H9 (cell line): ENCODE results near the gene MAEA. TPM values are rescaled to one million over a fixed set of nuclear protein-coding genes. Genes with fewer than 3 reads are reported as not detected.
A peak's percentile ranks its signal among the peaks of the same experiment; 100 is the strongest.

ENCODE experiments used
- DNase-seq: peaks from one replicate; pipeline ENCODE4 v3.0.0-alpha.2; 2017
- H2AFZ ChIP-seq: one replicate; pipeline ENCODE4 v1.6.1; 2013; ENCODE audit warnings: mild to moderate bottlenecking, low read length, control low read depth, moderate library complexity
- H2AK5ac ChIP-seq: 2 replicates; pipeline ENCODE4 v1.6.1; 2013; ENCODE audit warnings: low read length, control low read depth, mixed read lengths; ENCODE audit not compliant: insufficient read length
- H2BK120ac ChIP-seq: one replicate; pipeline ENCODE4 v1.6.1; 2013; ENCODE audit warnings: low read depth, mild to moderate bottlenecking, low read length, control low read depth, inconsistent platforms; ENCODE audit not compliant: poor library complexity, severe bottlenecking
- H2BK12ac ChIP-seq: 2 replicates; pipeline ENCODE4 v1.6.1; 2013; ENCODE audit warnings: low read length, control low read depth, mixed read lengths, low read depth; ENCODE audit not compliant: insufficient read length
- H2BK15ac ChIP-seq: 2 replicates; pipeline ENCODE4 v1.6.1; 2013; ENCODE audit warnings: low read depth, low read length, control low read depth
- H2BK20ac ChIP-seq: one replicate; pipeline ENCODE4 v1.6.1; 2013; ENCODE audit warnings: low read depth, mild to moderate bottlenecking, low read length, control low read depth, inconsistent platforms; ENCODE audit not compliant: poor library complexity, severe bottlenecking
- H2BK5ac ChIP-seq: 2 replicates; pipeline ENCODE4 v1.6.1; 2013; ENCODE audit warnings: low read length, control low read depth, mixed read lengths; ENCODE audit not compliant: insufficient read length
- H3K14ac ChIP-seq: 2 replicates; pipeline ENCODE4 v1.6.1; 2013; ENCODE audit warnings: low read length, control low read depth; ENCODE audit not compliant: insufficient read depth
- H3K18ac ChIP-seq: 2 replicates; pipeline ENCODE4 v1.6.1; 2013; ENCODE audit warnings: low read depth, mild to moderate bottlenecking, mixed read lengths, low read length, control low read depth; ENCODE audit not compliant: insufficient read length
- H3K23ac ChIP-seq: 2 replicates; pipeline ENCODE4 v1.6.1; 2013; ENCODE audit warnings: low read length, control low read depth, mixed read lengths, low read depth; ENCODE audit not compliant: insufficient read length
- H3K23me2 ChIP-seq: 2 replicates; pipeline ENCODE4 v1.6.1; 2013; ENCODE audit warnings: low read depth, mild to moderate bottlenecking, mixed read lengths, low read length, control low read depth; ENCODE audit not compliant: insufficient read length, poor library complexity, severe bottlenecking
- H3K27ac ChIP-seq: 2 replicates; pipeline ENCODE4 v1.5.1; 2013; ENCODE audit warnings: low read length, control low read depth, mixed read lengths, low read depth; ENCODE audit not compliant: insufficient read length
- H3K27me3 ChIP-seq: 2 replicates; pipeline ENCODE4 v1.6.1; 2013; ENCODE audit warnings: low read length, control low read depth, inconsistent platforms; ENCODE audit not compliant: insufficient read depth
- H3K4ac ChIP-seq: 2 replicates; pipeline ENCODE4 v1.6.1; 2013; ENCODE audit warnings: low read depth, mild to moderate bottlenecking, control low read depth, inconsistent platforms, low read length, moderate library complexity
- H3K4me1 ChIP-seq: 2 replicates; pipeline ENCODE4 v1.6.1; 2013; ENCODE audit warnings: low read length, control low read depth, inconsistent platforms; ENCODE audit not compliant: insufficient read depth
- H3K4me2 ChIP-seq: 2 replicates; pipeline ENCODE4 v1.6.1; 2013; ENCODE audit warnings: low read length, control low read depth, mixed read lengths; ENCODE audit not compliant: insufficient read length, insufficient read depth
- H3K56ac ChIP-seq: 2 replicates; pipeline ENCODE4 v1.6.1; 2013; ENCODE audit warnings: low read depth, mild to moderate bottlenecking, mixed read lengths, low read length, control low read depth; ENCODE audit not compliant: insufficient read length
- H3K79me1 ChIP-seq: 2 replicates; pipeline ENCODE4 v1.6.1; 2013; ENCODE audit warnings: low read depth, mild to moderate bottlenecking, moderate library complexity, low read length, control low read depth, inconsistent platforms; ENCODE audit not compliant: insufficient read depth, poor library complexity, severe bottlenecking
- H3K79me2 ChIP-seq: 2 replicates; pipeline ENCODE4 v1.6.1; 2013; ENCODE audit warnings: low read length, control low read depth, inconsistent platforms; ENCODE audit not compliant: insufficient read depth
- H3K9ac ChIP-seq: 2 replicates; pipeline ENCODE4 v1.6.1; 2013; ENCODE audit warnings: low read length, control low read depth, mixed read lengths; ENCODE audit not compliant: insufficient read length; ENCODE audit errors: extremely low read depth
- H3K9me3 ChIP-seq: one replicate; pipeline ENCODE4 v1.6.1; 2013; ENCODE audit warnings: low read depth, low read length, inconsistent platforms; ENCODE audit not compliant: control insufficient read depth
- H3T11ph ChIP-seq: one replicate; pipeline ENCODE4 v1.6.1; 2013; ENCODE audit warnings: mild to moderate bottlenecking, low read length, control low read depth, inconsistent platforms
- H4K20me1 ChIP-seq: one replicate; pipeline ENCODE4 v1.6.1; 2013; ENCODE audit not compliant: control insufficient read depth, insufficient read length, insufficient read depth
- H4K5ac ChIP-seq: 2 replicates; pipeline ENCODE4 v1.6.1; 2013; ENCODE audit warnings: low read depth, mild to moderate bottlenecking, mixed read lengths, low read length, control low read depth; ENCODE audit not compliant: insufficient read length
- H4K8ac ChIP-seq: replicated peaks from 2 replicates; pipeline ENCODE4 v1.6.1; 2013; ENCODE audit warnings: low read length, control low read depth, mixed read lengths, low read depth; ENCODE audit not compliant: insufficient read length
- H4K91ac ChIP-seq: 2 replicates; pipeline ENCODE4 v1.6.1; 2013; ENCODE audit warnings: low read depth, mild to moderate bottlenecking, moderate library complexity, mixed read lengths, low read length, control low read depth; ENCODE audit not compliant: insufficient read length
- H3K27ac Mint-ChIP-seq, 3 experiments: 2 replicates in 2 of 3; 3 replicates in 1 of 3; pipeline ENCODE4 v1.8.0; 2020 to 2021; ENCODE audit warnings: mixed read lengths in 3 of 3, mild to moderate bottlenecking in 1 of 3, moderate library complexity in 1 of 3
- H3K27me3 Mint-ChIP-seq: 2 replicates; pipeline ENCODE4 v1.8.0; 2021; ENCODE audit warnings: low read depth, mild to moderate bottlenecking, moderate library complexity, mixed read lengths
- H3K36me3 Mint-ChIP-seq, 3 experiments: 2 replicates in 2 of 3; 3 replicates in 1 of 3; pipeline ENCODE4 v1.8.0; 2020 to 2021; ENCODE audit warnings: low read depth in 3 of 3, mixed read lengths in 3 of 3; ENCODE audit not compliant: insufficient read depth in 1 of 3
- H3K4me1 Mint-ChIP-seq, 2 experiments: 2 replicates each; pipeline ENCODE4 v1.8.0; 2020; ENCODE audit warnings: mixed read lengths in 2 of 2
- H3K4me3 Mint-ChIP-seq, 2 experiments: 2 replicates in 1 of 2; 3 replicates in 1 of 2; pipeline ENCODE4 v1.8.0; 2020 to 2021; ENCODE audit warnings: mild to moderate bottlenecking in 2 of 2, mixed read lengths in 2 of 2, moderate library complexity in 1 of 2
- H3K9me3 Mint-ChIP-seq, 2 experiments: 2 replicates in 1 of 2; 3 replicates in 1 of 2; pipeline ENCODE4 v1.8.0; 2020; ENCODE audit warnings: mild to moderate bottlenecking in 2 of 2, mixed read lengths in 2 of 2, moderate library complexity in 1 of 2
- WGBS: extraction: QIAGEN DNeasy Blood & Tissue Kit; methylation state at CpG from one replicate; pipeline ENCODE4 v1.1.7; 2013; ENCODE audit warnings: missing lambda C conversion rate, low lambda C conversion rate, mixed read lengths; ENCODE audit not compliant: insufficient read length; ENCODE audit errors: extremely low coverage; 5-methylcytosine and 5-hydroxymethylcytosine counted together
- total RNA-seq: library from RNA; stranded (reverse); gene quantifications from 2 replicates; pipeline ENCODE4 v1.2.1, GENCODE V29; 2021
- TF ChIP-seq, protein P1 (sequence below): fragments of 200-600 bp; sonication (generic); conservative IDR thresholded peaks from 3 replicates; pipeline ENCODE4 v1.8.0; 2021; ENCODE audit warnings: antibody characterized with exemption, mild to moderate bottlenecking

MAEA gene
- total RNA-seq, 1 experiment from 2014 or later: 85.6 TPM

DNA sequence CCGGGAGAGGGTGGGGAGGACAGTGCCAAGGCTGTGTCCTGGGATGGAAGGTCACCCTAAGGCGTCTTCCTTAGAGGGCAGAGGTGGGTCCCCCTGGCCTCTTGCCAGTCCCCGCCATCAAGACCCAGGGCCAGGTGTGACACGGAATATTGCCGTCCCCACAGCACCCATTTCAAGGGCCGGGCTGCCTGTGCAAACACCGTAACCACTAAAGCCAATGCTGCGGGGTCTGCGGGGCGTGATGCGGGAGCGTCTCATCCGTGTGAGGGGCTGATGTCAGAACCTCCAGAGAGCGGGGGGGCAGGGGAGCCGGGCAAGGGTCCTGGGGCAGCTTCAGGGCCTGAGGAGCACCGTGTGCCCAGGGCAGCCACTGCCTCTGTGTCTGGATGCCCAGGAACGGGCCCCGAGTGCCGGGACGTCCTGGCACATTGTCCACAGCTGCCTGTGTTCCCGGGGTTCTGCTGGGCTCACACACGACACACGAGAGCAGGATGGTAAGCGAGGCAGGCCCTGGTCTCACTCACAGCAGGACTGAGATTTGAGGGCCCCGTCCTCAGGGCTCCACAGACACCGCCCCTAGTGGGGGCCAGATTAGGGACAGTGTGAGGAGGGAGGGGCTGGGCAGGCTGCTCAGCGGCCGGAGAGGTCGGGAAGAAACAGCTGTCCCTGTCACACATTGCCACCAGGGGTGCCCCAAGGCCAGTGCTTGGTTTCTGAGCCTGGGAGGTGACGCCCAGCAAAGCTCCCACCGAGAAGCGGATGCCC lies 87.3 kb downstream of the MAEA start:
- Histone ChIP-seq H2BK120ac (no peak overlapping the region), H4K91ac (no peak overlapping the region), H2BK15ac (no peak overlapping the region), H2BK20ac (no peak overlapping the region), H3K4me1 (no peaks in the 10 kb centered on the region), H3K27ac (no peak overlapping the region), H3K9me3 (no peaks in the 10 kb centered on the region), H3K14ac (no peak overlapping the region), H3K4me2 (no peak overlapping the region), H3K4ac (no peak overlapping the region), H3K23me2 (no peaks in the 10 kb centered on the region), H2AFZ (no peak overlapping the region), H2BK5ac (no peak overlapping the region), H3K27me3 (no peaks in the 10 kb centered on the region), H3K79me1 (no peaks in the 10 kb centered on the region), H3K56ac (no peak overlapping the region), H3K9ac (no peak overlapping the region), H2AK5ac (no peak overlapping the region), H4K8ac (no peak overlapping the region), H4K5ac (no peak overlapping the region), H2BK12ac (no peak overlapping the region), H3K79me2 (no peaks in the 10 kb centered on the region), H4K20me1 (peaks cover 3% of the 10 kb centered on the region), H3K23ac (no peak overlapping the region), H3T11ph (no peak overlapping the region), H3K18ac (no peak overlapping the region)
- Mint-ChIP-seq H3K4me1 (no peaks in the 10 kb centered on the region), H3K9me3 (no peaks in the 10 kb centered on the region), H3K36me3 (peaks cover 2 to 12% (median 10%) of the 10 kb centered on the region in 3 experiments; a peak in 4 of 7 replicates), H3K27ac (no peak overlapping the region), H3K4me3 (no peak overlapping the region), H3K27me3 (no peaks in the 10 kb centered on the region)
- WGBS: no CpG with 5 or more reads among the region's 32 CpGs
- no peak for DNase-seq
- TF ChIP-seq, protein P1, sequence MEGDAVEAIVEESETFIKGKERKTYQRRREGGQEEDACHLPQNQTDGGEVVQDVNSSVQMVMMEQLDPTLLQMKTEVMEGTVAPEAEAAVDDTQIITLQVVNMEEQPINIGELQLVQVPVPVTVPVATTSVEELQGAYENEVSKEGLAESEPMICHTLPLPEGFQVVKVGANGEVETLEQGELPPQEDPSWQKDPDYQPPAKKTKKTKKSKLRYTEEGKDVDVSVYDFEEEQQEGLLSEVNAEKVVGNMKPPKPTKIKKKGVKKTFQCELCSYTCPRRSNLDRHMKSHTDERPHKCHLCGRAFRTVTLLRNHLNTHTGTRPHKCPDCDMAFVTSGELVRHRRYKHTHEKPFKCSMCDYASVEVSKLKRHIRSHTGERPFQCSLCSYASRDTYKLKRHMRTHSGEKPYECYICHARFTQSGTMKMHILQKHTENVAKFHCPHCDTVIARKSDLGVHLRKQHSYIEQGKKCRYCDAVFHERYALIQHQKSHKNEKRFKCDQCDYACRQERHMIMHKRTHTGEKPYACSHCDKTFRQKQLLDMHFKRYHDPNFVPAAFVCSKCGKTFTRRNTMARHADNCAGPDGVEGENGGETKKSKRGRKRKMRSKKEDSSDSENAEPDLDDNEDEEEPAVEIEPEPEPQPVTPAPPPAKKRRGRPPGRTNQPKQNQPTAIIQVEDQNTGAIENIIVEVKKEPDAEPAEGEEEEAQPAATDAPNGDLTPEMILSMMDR: peak; percentile 41; the same call in 2 of the 3 replicates
